Measurements from ENCODE around the gene KRTAP2-3. TPM values are rescaled to one million over a fixed set of nuclear protein-coding genes. Genes with fewer than 3 reads are reported as not detected.
"Not testable (repeated sequence)": the region's sequence is repeated elsewhere in the genome, so short reads cannot be mapped to it uniquely, and the experiment has no call there.

KRTAP2-3 gene
- total RNA-seq, 2 experiments from 2014 or later = not detected

DNA sequence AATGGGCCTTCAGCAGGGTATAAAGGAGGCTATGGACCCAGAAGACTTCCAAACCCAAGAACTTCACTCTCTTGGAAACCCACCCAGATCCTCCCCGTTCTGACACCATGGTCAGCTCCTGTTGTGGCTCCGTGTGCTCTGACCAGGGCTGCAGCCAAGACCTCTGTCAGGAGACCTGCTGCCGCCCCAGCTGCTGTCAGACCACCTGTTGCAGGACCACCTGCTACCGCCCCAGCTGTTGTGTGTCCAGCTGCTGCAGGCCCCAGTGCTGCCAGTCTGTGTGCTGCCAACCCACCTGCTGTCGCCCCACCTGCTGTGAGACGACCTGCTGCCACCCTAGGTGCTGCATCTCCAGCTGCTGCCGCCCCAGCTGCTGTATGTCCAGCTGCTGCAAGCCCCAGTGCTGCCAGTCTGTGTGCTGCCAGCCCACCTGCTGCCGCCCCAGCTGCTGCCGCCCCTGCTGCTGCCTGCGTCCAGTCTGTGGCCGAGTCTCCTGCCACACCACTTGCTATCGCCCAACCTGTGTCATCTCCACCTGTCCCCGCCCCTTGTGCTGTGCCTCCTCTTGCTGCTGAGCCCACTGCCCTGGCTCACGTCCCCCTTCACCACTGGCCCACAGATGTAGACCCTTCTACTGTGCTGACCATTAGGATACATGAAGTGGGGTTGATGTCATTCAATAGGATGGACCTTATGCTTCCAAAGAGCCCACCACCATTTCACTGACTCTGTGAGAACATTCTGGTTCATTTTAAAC lies 24.4 kb upstream of the KRTAP2-3 start, which contains the start of gene KRTAP4-7:
TSS of gene KRTAP4-7 (plus strand) at position 51 of the 757 bp plus-strand sequence. CDS start at position 108, 57 bp downstream.
- H3K4me3 Mint-ChIP-seq; H3K27me3 Mint-ChIP-seq; H3K9me3 Mint-ChIP-seq; H3K36me3 Mint-ChIP-seq (ENCODE audit: low read depth); H3K4me1 Mint-ChIP-seq; CTCF ChIA-PET; H3K27ac Mint-ChIP-seq; POLR2A ChIA-PET; DNase-seq: not testable (repeated sequence)

DNA sequence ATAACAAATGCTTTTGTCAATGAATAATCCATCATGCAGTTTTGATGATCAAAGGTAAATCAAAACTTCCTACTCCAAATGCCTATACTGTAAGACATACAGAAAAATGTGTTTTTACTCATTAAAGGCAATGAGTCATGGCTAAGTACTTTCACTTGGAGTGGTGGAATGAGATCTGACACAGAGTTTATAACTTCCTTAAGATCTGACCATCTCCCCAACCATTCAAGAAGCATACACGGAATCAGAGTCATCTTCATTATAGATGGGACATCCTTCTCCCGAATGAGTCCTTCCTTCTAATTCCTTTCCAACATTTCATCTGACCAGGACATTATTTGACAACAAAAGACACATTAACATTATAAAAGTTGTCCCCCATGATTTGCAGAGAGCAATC lies 23.5 kb upstream of the KRTAP2-3 start:
- H3K9me3 Mint-ChIP-seq; H3K4me3 Mint-ChIP-seq; CTCF ChIA-PET; POLR2A ChIA-PET; DNase-seq; H3K36me3 Mint-ChIP-seq (ENCODE audit: low read depth); H3K27ac Mint-ChIP-seq; H3K4me1 Mint-ChIP-seq; H3K27me3 Mint-ChIP-seq: not testable (repeated sequence)

DNA sequence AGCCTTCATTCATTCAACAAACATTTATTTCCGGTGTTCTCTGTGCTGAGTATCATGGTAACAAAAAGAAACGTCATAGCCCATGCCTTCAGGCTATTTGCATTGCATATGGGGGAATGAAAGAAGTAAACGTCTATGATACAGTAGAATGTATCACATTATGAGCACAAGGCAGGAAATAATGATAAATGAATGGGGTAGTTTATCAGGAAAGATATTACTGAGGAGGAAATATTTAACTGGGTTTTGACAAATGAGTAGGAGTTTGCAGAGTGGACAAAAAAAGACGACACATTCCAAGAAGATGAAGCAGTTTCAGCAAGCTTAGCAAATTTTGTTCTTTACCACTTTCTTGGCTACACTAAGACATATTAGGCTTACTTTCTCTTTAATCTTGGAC lies 22.7 kb upstream of the KRTAP2-3 start:
- H3K4me3 Mint-ChIP-seq = no peak overlapping the region
- no peaks in the 10 kb centered on the region for H3K36me3 Mint-ChIP-seq (ENCODE audit: low read depth)

DNA sequence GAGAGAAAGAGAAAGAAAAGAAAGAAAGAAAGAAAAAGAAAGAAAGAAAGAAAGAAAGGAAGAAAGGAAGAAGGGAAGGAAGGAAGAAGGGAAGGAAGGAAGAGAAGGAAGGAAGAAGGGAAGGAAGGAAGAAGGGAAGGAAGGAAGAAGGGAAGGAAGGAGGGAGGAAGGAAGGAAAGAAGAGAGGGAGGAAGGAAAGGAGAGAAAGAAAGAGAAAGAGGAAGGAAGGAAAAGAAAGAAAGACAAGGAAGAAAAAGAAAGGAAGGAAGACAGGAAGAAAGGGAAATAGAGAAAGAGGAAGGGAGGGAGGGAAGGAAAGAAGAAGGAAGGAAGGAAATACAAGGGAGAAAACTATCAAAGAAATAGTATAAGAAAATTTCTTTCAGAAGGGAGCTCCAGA lies 16.9 kb upstream of the KRTAP2-3 start:
- Mint-ChIP-seq H3K36me3 (ENCODE audit: low read depth) (no peaks in the 10 kb centered on the region), H3K4me1 (no peaks in the 10 kb centered on the region), H3K27ac (no peak overlapping the region), H3K27me3 (peaks cover 12% of the 10 kb centered on the region), H3K4me3 (no peak overlapping the region), H3K9me3 (no peaks in the 10 kb centered on the region)
- ChIA-PET POLR2A (no interaction called here), CTCF (no interaction called here)
- no peak for DNase-seq

More for the DNA sequence above, 22.7 kb upstream of the KRTAP2-3 start:
- Mint-ChIP-seq H3K27ac (no peak overlapping the region), H3K27me3 (peaks cover 8% of the 10 kb centered on the region), H3K4me1 (no peaks in the 10 kb centered on the region), H3K9me3 (no peaks in the 10 kb centered on the region)
- POLR2A ChIA-PET = no interaction called here
- CTCF ChIA-PET = no interaction called here
- DNase-seq = no peak

DNA sequence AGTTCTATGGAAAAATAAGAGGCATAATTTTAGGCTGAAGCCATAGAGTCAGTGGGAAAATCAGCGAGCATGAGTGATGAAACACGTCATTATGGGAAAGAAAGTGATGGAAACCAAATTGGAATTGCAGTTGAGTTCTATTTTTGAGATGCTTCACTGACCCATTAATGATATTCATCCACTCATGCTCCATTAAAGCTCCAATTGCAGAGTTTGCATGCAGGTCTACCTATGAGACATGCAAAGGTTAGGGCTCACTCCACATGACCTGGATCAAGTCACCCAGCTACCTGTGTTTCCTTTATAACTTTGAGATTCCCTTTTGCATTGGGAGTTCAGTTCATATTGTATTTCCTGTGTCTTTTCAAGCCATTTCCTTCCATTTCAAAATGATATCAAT lies 13.8 kb upstream of the KRTAP2-3 start:
- H3K27ac Mint-ChIP-seq = no peak overlapping the region
- no peaks in the 10 kb centered on the region for H3K9me3 Mint-ChIP-seq
- H3K4me1 Mint-ChIP-seq = no peaks in the 10 kb centered on the region
- peaks cover 12% of the 10 kb centered on the region for H3K27me3 Mint-ChIP-seq
- H3K36me3 Mint-ChIP-seq (ENCODE audit: low read depth) = no peaks in the 10 kb centered on the region
- DNase-seq = no peak
- no peak overlapping the region for H3K4me3 Mint-ChIP-seq
- CTCF ChIA-PET = no interaction called here
- POLR2A ChIA-PET = no interaction called here

DNA sequence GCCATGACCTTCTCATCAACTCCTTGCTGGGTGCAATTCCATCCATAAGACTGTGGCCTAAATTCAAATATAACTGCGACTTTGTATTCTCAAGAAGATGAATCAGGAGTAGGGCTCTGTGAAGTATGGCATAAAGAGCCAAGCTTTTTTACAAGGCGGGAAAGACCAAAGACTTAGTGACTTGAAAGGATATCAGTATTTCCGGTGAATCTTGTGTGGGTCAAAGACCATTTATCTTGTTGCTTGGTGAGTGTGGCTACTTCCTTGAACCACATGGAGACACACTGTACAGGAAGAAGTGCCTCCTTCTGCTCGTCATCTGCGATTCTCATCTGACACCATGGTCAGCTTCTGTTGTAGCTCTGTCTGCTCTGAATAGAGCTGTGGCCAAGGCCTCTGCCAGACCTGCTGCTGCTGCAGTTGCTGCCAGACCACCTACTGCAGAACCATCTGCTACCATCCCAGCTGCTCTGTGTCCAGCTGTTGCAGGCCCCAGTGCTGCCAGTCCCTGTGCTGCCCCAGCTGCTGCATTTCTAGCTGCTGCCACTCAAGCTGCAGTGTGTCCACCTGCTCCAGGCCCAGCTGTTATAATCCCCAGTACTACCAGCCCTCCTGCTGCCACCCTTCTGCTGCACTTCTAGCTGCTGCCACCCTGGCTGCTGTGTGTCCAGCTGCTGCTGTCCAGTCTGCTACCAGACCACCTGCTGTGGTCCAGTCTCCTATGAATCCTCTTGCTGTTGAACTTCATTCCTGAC lies 11.9 kb upstream of the KRTAP2-3 start:
- Mint-ChIP-seq H3K4me3 (no peak overlapping the region), H3K4me1 (no peaks in the 10 kb centered on the region), H3K9me3 (no peaks in the 10 kb centered on the region), H3K27ac (no peak overlapping the region), H3K36me3 (ENCODE audit: low read depth) (no peaks in the 10 kb centered on the region), H3K27me3 (peaks cover 11% of the 10 kb centered on the region)
- no peak for DNase-seq
- CTCF ChIA-PET = interaction anchor here (1.5 kb wide), 1 partner anchor 24 kb away, joined by 3 read pairs; no protein-coding TSS in a partner anchor
- POLR2A ChIA-PET = no interaction called here

DNA sequence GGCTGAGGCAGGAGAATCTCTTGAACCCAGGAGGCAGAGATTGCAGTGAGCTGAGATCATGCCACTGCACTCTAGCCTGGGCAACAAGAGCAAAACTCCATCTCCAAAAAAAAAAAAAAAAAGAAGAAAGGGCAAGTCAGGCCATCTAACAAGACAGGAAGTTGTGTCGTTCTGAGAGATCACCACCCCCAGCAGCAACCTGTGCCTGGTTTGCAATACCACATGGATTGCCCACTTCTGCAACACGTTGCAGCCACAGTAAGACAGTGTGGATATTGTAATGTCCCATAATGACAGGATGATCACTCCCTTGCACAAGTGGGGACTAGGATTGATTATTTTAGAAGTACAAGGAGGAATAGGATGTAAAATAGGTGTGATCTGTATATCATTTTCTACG lies 9.1 kb upstream of the KRTAP2-3 start:
- Mint-ChIP-seq H3K36me3 (ENCODE audit: low read depth) (no peaks in the 10 kb centered on the region), H3K9me3 (no peaks in the 10 kb centered on the region), H3K4me1 (no peaks in the 10 kb centered on the region), H3K27me3 (no peaks in the 10 kb centered on the region), H3K27ac (no peak overlapping the region), H3K4me3 (no peak overlapping the region)
- no peak for DNase-seq
- ChIA-PET POLR2A (no interaction called here), CTCF (no interaction called here)

DNA sequence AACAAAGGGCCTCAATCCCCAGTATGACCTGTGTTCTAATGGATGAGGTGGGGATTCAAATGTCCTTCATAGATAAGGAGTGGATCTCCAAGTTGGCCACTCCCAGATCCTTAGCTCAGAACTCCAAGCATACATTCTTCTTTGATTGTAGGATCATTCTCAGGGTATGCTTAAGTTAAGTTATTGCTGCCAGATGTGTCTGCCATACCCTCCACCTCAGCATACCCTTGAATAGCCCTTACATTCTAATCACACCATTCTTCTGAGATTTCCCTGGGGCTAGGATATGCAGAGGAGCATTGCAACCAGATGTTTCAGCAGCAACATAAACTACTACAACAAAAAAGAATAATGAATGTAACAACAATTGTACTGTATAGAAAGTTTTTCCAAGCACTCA lies 7.4 kb upstream of the KRTAP2-3 start:
- ChIA-PET POLR2A (no interaction called here), CTCF (no interaction called here)
- no peak for DNase-seq
- H3K27me3 Mint-ChIP-seq = peaks cover 3% of the 10 kb centered on the region
- no peaks in the 10 kb centered on the region for H3K36me3 Mint-ChIP-seq (ENCODE audit: low read depth)
- H3K9me3 Mint-ChIP-seq = no peaks in the 10 kb centered on the region
- no peak overlapping the region for H3K27ac Mint-ChIP-seq
- H3K4me1 Mint-ChIP-seq = no peaks in the 10 kb centered on the region
- H3K4me3 Mint-ChIP-seq = no peak overlapping the region

DNA sequence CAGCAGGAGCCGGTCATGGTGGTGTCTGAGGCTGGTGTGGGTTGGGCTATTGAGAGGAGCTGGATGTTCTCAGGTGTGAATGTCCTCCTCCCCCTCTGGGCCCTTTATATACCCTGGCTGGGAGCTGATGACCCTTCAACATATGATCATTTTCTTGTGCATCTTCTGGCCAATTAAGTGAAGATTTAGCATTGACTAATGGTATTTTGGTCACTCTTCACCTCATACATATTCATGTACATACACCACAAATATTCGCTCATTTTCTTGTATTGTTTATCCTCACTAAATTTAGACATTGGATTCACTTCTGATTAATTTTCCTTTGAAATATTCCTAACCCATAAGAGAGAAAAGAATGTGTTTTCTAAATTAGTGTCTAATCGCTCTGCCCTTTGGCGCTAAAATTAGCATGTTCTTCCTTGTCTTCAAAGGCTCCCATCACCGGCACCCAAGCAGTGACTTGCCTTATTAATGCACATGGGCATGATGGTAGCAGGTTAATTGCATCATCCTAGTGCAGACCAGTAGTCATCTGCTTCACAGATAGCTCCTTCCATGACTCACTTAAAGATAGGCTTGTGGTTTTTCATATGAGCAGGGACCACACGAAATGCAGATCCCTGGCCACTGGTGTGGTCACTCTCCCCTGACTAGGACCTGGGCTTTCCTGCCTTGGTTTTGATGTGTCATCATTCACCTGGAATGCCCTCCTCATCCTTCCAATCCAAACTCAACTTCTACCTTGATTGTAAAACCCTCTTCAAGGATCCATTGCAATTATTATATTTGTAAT lies 6.1 kb upstream of the KRTAP2-3 start, which contains the start of gene KRTAP2-4:
TSS of gene KRTAP2-4 (minus strand) at position 51 of the 796 bp plus-strand sequence. CDS start at position 17, 34 bp downstream.
- Mint-ChIP-seq H3K9me3 (no peaks in the 10 kb centered on the region), H3K27me3 (peaks cover 11% of the 10 kb centered on the region), H3K4me1 (no peaks in the 10 kb centered on the region), H3K27ac (no peak within 1 kb of the TSS), H3K4me3 (no peak within 1 kb of the TSS), H3K36me3 (ENCODE audit: low read depth) (no peaks in the 10 kb centered on the region)
- ChIA-PET POLR2A (no interaction called here), CTCF (no interaction called here)
- no peak for DNase-seq

DNA sequence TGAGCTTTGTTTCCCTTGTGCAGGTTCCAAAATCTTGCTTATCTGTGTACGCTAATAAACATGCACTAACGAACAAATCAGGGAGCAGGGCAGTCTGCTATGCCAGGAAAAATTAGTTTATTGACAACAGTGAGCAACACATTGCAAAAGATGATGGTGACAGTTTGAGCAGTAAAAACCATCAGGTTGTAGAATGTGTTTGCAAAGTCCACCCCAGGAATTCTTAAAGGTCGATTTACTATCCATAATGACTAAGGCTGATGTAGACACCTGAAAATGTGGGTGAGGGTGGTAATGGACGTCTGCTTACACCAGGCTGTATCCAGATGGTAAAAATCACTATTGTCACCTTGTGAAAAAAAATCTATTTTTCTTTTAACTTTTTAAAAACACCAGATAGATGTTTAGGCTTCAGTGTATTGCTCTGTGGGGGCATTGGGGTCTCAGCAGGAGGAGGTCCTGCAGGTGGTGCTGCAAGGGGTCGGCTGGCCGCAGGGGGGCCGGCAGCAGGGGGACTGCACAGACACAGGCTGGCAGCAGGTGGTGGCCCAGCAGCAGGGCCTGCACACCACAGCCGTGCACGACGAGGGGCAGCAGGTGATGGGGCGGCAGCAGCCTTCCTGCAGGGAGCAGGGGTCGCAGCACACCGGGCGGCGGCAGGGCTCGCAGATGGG lies 5.2 kb upstream of the KRTAP2-3 start:
- DNase-seq; H3K4me3 Mint-ChIP-seq; POLR2A ChIA-PET; H3K27ac Mint-ChIP-seq; H3K36me3 Mint-ChIP-seq (ENCODE audit: low read depth); H3K4me1 Mint-ChIP-seq; H3K9me3 Mint-ChIP-seq: not testable (repeated sequence)
- CTCF ChIA-PET = interaction anchor here (0.6 kb wide), 1 partner anchor 123 kb away, joined by 4 read pairs; no protein-coding TSS in a partner anchor
- peaks cover 18% of the 10 kb centered on the region for H3K27me3 Mint-ChIP-seq

DNA sequence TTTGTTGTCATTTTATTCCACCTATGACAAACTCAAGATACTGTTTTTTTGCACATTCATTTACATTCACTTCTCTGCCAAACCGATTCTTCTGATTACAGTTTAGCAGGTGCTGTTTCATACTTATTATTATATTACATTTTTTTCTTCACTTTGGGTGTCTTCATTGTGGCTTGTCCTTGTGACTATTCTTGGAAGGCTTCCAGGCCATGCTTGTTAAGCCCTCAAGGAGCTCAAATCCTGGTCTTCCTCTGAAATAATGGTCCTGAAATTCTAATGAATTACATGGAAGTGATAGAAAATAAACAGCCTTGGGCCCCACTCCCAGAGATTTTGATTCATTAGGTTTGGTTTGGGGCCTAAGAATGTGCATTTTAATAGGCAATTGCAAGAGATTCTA lies 4.4 kb upstream of the KRTAP2-3 start:
- no peaks in the 10 kb centered on the region for H3K9me3 Mint-ChIP-seq
- CTCF ChIA-PET = interaction anchor here (0.6 kb wide), 1 partner anchor 124 kb away, joined by 4 read pairs; no protein-coding TSS in a partner anchor

DNA sequence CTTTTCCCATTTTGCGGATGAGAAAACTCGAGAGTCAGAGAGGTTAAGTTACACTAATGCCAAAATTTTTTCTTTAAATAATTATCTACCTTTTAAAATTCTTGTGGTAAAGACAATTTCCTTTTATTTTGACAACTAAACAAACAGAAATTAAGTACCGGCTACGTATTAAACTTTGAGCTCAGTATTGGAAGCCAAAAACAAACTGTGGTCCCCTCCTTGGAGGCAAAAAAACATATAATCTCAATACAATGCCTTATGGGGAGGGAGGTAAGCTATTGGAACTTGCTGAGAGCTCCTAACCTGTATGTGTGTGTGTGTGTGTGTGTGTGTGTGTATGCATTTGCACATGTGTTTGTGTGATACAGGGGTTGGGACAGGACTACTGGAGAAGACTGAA lies 3.5 kb upstream of the KRTAP2-3 start:
- no peaks in the 10 kb centered on the region for H3K9me3 Mint-ChIP-seq
- DNase-seq = no peak
- ChIA-PET POLR2A (no interaction called here), CTCF (interaction anchor here (0.9 kb wide), 1 partner anchor 259 kb away, joined by 3 read pairs; no protein-coding TSS in a partner anchor)
- H3K36me3 Mint-ChIP-seq (ENCODE audit: low read depth) = no peaks in the 10 kb centered on the region
- H3K27ac Mint-ChIP-seq = no peak overlapping the region
- H3K4me1 Mint-ChIP-seq = no peaks in the 10 kb centered on the region
- H3K4me3 Mint-ChIP-seq = no peak overlapping the region
- H3K27me3 Mint-ChIP-seq = peaks cover 29% of the 10 kb centered on the region

More for the DNA sequence above, 4.4 kb upstream of the KRTAP2-3 start:
- POLR2A ChIA-PET = no interaction called here
- Mint-ChIP-seq H3K27ac (no peak overlapping the region), H3K4me3 (no peak overlapping the region), H3K36me3 (ENCODE audit: low read depth) (no peaks in the 10 kb centered on the region), H3K27me3 (peaks cover 24% of the 10 kb centered on the region), H3K4me1 (no peaks in the 10 kb centered on the region)
- no peak for DNase-seq

DNA sequence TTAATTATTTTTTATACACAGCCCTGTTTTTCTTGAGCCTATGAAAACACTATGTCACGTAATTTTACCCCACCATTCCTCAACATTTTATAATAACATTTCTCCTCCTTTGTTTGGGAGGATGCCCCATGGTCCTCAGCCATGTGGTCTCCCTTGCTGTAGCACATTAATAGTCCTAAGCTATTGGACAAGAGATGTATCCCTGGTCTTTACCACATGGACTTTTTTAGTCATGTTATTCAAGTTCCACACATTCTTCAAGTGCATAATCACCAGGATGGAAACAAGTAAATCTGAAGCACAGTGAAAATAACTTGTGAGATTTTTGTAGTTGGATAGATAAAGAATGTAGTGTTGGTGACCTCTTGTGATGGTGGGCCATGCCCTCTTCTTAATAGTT lies 2.0 kb upstream of the KRTAP2-3 start:
- no peak for DNase-seq
- H3K4me3 Mint-ChIP-seq = no peak overlapping the region
- no peak overlapping the region for H3K27ac Mint-ChIP-seq
- ChIA-PET CTCF (no interaction called here), POLR2A (no interaction called here)
- no peaks in the 10 kb centered on the region for H3K4me1 Mint-ChIP-seq
- H3K9me3 Mint-ChIP-seq = no peaks in the 10 kb centered on the region
- peaks cover 36% of the 10 kb centered on the region for H3K27me3 Mint-ChIP-seq
- H3K36me3 Mint-ChIP-seq (ENCODE audit: low read depth) = no peaks in the 10 kb centered on the region

Data from activated CD4-positive, alpha-beta memory T cell treated with anti-CD3 and anti-CD28 coated beads, Interleukin-2, amount 10 ng/mL, durations not matched to agents 7 days and 5 days (primary cell).